Adrenal gland (tissue), 12 donors: ENCODE data around the gene WBP2. TPM values are rescaled to one million over a fixed set of nuclear protein-coding genes. Genes with fewer than 3 reads are reported as not detected.
"Not testable (repeated sequence)": the region's sequence is repeated elsewhere in the genome, so short reads cannot be mapped to it uniquely, and the experiment has no call there.

Experiments used
- DNase-seq, 7 donors: peaks; one replicate each; pipeline ENCODE4 v3.0.0-alpha.2; 2019 to 2020
- H3K27ac ChIP-seq, 5 donors: fragments of 200-600 bp; sonication (generic) in 4 of 5; 1 replicate in 3 of 5; 2 replicates in 2 of 5; pipeline versions ENCODE4 v1.5.1 to v1.8.0; 2016 to 2020; ENCODE audit warnings: mild to moderate bottlenecking in 1 of 5
- H3K27me3 ChIP-seq: fragments of 200-600 bp; 2 replicates; pipeline ENCODE4 v1.8.0; 2021
- H3K36me3 ChIP-seq, 2 donors: fragments of 200-600 bp; replicated peaks in 1 of 2; 1 replicate in 1 of 2; 2 replicates in 1 of 2; pipeline versions ENCODE4 v1.5.1 to v1.8.0; 2018 to 2022
- H3K4me1 ChIP-seq, 2 donors: fragments of 200-600 bp; replicated peaks in 1 of 2; 1 replicate in 1 of 2; 2 replicates in 1 of 2; pipeline versions ENCODE4 v1.5.1 to v1.8.0; 2018 to 2021
- H3K4me3 ChIP-seq, 4 donors: fragments of 200-600 bp; sonication (generic) in 3 of 4; one replicate each; pipeline ENCODE4 v1.5.1; 2016 to 2018
- H3K9me3 ChIP-seq, 3 donors: fragments of 200-600 bp; sonication (generic) in 1 of 3; replicated peaks in 1 of 3; 1 replicate in 2 of 3; 2 replicates in 1 of 3; pipeline versions ENCODE4 v1.5.1 to v1.8.0; 2016 to 2021
- POLR2A ChIP-seq, 2 donors: fragments of 450-650 bp; IDR thresholded peaks; one replicate each; pipeline ENCODE4 v1.6.1; 2017; ENCODE audit warnings: antibody characterized with exemption in 2 of 2, mild to moderate bottlenecking in 2 of 2, moderate library complexity in 1 of 2
- whole genome bisulfite sequencing, 4 donors: extraction: QIAGEN DNeasy Blood & Tissue Kit in 2 of 4; methylation state at CpG; one replicate each; pipeline versions ENCODE4 v1.1.5 to v1.1.7; 2013 to 2017; 5-methylcytosine and 5-hydroxymethylcytosine counted together
- intact Hi-C, 2 donors: fragments of 100-400 bp; cut with DNase I; formaldehyde crosslinking; loops; one replicate each; pipeline versions ENCODE4 v1.14.1 to v1.15.0; 2022 to 2023
- polyA plus RNA-seq, 3 donors: library from polyadenylated mRNA; stranded (reverse); fragments of 200-250 nt in 2 of 3; fragments of 350-450 nt in 1 of 3; fragmentation: Illumina TruSeq in 1 of 3; extraction: RNeasy Lipid Tissue Mini Kit (QIAGEN cat#74804) in 1 of 3; gene quantifications; one replicate each; pipeline ENCODE4 v1.2.3, GENCODE V29; 2013 to 2014
- total RNA-seq, 9 donors: library from RNA; depleted of rRNA in 4 of 9; stranded (reverse); fragments of >200 nt in 4 of 9; fragments of 120-200 nt in 1 of 9; fragmentation: NEBNext Ultra II Directional in 1 of 9; extraction: Animal tissue kit (Norgen Biotek cat#: 25700) in 1 of 9; gene quantifications; one replicate each; pipeline versions ENCODE4 v1.1.0 to v1.2.4, GENCODE V29; 2013 to 2023
- TF ChIP-seq, protein P1 (sequence below), 6 experiments: fragments of 450-650 bp in 4 of 6; fragments of 200-600 bp in 2 of 6; sonication (generic) in 1 of 6; IDR thresholded peaks; 1 replicate in 5 of 6; 2 replicates in 1 of 6; pipeline versions ENCODE4 v1.5.1 to v1.8.0; 2016 to 2021; ENCODE audit warnings: antibody characterized with exemption in 6 of 6, mild to moderate bottlenecking in 2 of 6, moderate library complexity in 1 of 6
- donor health status: healthy with polysubstance abuse.
- donor health status: Bipolar disorder and iron deficiency.
- donor health status: DM: yes; HTN: yes; CAD: no.
- donor health status: DM: no; HTN: no; CAD: no.
- donor health status: DM: no; HTN: no; CAD: no.
- donor health status: DM: yes; HTN: yes; CAD: no.

Gene WBP2
- total and polyA plus RNA-seq, 12 donors: 60.4 to 292 (median 223) TPM

DNA sequence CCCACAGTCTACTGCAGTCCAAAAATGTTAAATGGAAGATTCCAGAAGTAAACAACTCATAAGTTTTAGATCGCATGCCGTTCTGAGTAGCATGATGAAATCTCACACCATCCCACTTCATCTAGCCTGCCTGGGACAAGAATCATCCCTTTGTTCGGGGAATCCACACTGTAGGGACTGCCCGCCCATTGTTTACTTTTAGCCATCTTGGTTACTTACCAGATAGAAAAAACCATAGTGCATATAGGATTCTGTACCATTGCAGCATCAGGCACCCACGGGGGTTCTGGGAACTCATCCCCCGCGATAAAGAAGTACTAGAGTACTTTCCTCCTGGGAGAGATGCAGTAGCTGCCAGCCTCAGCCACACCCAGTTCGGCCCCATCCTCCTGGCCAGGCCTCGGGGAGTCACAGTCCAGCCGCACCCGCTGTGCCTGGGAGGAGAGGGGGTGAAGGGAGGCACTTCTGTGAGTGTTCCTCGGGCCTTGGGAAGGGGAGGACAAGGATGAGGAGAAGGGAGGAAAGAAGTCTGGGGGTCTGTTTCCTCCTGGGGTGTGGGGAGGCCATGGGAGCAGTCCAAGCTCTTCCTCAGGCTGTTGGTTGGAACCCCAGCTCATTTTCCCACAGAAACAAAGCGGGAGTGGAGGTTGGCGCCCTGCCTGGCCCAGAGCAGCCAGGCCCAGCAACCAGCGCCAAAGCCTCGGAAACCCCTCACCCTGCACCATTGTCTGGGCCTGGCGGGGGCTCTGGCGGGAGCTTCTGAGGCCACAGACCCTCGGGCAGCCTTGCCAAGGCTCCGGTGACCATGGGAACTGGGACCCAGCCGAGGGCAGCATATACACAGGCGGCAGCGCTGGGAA is 14.4 kb upstream of the WBP2 start:
- peaks cover 0 to 5% of the 10 kb centered on the region in 2 donors for H3K36me3 ChIP-seq
- no peak overlapping the region for H3K4me3 ChIP-seq
- H3K9me3 ChIP-seq: no peaks in the 10 kb centered on the region
- intact Hi-C loops: no loop called here
- peak overlapping the region in 3 of 5 donors; percentile 17 to 73 (median 21) for H3K27ac ChIP-seq
- TF ChIP-seq, protein P1, sequence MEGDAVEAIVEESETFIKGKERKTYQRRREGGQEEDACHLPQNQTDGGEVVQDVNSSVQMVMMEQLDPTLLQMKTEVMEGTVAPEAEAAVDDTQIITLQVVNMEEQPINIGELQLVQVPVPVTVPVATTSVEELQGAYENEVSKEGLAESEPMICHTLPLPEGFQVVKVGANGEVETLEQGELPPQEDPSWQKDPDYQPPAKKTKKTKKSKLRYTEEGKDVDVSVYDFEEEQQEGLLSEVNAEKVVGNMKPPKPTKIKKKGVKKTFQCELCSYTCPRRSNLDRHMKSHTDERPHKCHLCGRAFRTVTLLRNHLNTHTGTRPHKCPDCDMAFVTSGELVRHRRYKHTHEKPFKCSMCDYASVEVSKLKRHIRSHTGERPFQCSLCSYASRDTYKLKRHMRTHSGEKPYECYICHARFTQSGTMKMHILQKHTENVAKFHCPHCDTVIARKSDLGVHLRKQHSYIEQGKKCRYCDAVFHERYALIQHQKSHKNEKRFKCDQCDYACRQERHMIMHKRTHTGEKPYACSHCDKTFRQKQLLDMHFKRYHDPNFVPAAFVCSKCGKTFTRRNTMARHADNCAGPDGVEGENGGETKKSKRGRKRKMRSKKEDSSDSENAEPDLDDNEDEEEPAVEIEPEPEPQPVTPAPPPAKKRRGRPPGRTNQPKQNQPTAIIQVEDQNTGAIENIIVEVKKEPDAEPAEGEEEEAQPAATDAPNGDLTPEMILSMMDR (IDR thresholded peaks at IDR 0.05): no peak
- TF ChIP-seq POLR2A (IDR thresholded peaks at IDR 0.05): no peak
- 58 to 78% (median 71%) methylated on average over 21 to 23 of the region's 23 CpGs for WGBS, 4 donors
- no peaks in the 10 kb centered on the region for H3K27me3 ChIP-seq
- no peak for DNase-seq
- H3K4me1 ChIP-seq: peaks cover 12 to 16% of the 10 kb centered on the region in 2 donors

DNA sequence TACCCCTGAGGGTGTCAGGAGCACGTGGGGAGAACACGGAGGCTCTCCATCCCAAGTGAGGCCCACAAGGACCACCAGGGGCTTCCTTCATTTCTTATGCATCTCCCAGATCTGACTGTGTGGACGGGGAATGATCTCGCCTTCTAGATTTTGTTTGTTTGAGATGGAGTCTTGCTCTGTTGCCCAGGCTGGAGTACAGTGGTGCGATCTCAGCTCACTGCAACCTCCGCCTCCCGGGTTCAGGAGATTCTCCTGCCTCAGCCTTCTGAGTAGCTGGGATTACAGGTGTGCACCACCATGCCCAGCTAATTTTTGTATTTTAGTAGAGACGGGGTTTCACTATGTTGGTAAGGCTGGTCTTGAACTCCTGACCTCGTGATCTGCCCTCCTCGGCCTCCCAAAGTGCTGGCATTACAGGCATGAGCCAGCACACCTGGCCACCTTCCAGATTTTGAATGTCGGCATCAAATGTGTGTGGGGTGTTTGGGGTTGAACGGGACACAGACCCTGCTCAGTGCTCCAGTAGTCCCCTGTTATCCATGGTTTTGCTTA is 13.7 kb upstream of the WBP2 start:
- DNase-seq, H3K4me3 ChIP-seq, intact Hi-C loops, H3K9me3 ChIP-seq, H3K27me3 ChIP-seq, H3K36me3 ChIP-seq: not testable (repeated sequence)
- 83 to 86% (median 85%) methylated on average over 11 to 12 of the region's 12 CpGs for WGBS, 4 donors
- peak overlapping the region in 1 of 5 donors; percentile 73 for H3K27ac ChIP-seq
- H3K4me1 ChIP-seq: peaks cover 12 to 16% of the 10 kb centered on the region in 2 donors

DNA sequence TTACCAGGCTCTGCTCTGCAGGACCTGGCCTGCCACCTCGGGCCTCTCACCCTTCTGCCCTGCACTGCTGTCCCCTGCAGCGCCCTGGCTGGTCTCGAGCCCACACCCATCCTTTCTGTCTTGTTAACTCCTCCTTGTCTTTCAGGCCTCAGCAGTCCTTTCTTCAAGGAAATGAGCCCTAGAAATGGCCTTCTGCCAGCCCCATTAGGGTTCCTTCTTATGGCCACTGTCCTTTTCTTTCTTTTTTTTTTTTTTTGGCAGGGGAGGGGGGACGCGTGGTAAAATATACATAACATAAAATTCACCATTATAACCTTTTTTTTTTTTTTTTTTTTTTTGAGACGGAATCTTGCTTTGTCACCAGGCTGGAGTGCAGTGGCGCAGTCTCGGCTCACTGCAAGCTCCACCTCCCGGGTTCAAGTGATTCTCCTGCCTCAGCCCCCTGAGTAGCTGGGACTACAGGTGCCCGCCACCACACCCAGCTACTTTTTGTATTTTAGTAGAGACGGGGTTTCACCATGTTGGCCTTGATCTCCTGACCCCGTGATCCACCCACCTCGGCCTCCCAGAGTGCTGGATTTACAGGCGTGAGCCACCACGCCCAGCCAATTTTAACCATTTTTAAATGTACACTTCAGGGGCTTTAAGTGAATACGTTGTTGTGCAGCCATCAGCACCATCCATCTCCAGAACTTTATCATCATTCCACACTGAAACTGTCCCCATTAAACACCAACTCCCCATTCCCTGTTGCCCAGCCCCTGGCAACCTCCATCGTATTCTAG is 10.5 kb upstream of the WBP2 start:
- H3K27me3 ChIP-seq, H3K4me1 ChIP-seq, intact Hi-C loops, H3K27ac ChIP-seq, H3K36me3 ChIP-seq, H3K9me3 ChIP-seq, H3K4me3 ChIP-seq, DNase-seq: not testable (repeated sequence)
- WGBS, 4 donors: 78 to 81% (median 79%) methylated on average over 16 to 17 of the region's 17 CpGs

DNA sequence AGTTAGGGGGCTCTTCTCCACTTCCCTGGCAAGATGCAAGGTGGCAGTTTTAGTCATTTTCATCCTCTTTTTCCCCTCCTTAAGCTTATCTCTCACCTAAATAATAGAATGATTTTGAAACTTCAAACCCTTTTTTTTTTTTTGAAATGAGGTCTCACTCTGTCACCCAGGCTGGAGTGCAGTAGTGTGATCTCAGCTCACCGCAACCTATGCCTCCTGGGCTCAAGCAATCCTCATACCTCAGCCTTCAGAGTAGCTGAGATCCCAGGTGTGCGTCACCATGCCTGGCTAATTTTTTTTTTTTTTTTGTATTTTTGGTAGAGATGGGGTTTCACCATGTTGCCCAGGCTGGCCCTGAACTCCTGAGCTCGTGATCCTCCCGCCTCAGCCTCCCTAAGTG is 9.8 kb upstream of the WBP2 start:
- WGBS, 4 donors: 81 to 88% (median 86%) methylated on average over 4 of the region's 4 CpGs
- H3K9me3 ChIP-seq, H3K4me3 ChIP-seq, H3K4me1 ChIP-seq, DNase-seq, H3K36me3 ChIP-seq, intact Hi-C loops, H3K27me3 ChIP-seq: not testable (repeated sequence)
- H3K27ac ChIP-seq: peak overlapping the region in 1 of 5 donors; percentile 18

DNA sequence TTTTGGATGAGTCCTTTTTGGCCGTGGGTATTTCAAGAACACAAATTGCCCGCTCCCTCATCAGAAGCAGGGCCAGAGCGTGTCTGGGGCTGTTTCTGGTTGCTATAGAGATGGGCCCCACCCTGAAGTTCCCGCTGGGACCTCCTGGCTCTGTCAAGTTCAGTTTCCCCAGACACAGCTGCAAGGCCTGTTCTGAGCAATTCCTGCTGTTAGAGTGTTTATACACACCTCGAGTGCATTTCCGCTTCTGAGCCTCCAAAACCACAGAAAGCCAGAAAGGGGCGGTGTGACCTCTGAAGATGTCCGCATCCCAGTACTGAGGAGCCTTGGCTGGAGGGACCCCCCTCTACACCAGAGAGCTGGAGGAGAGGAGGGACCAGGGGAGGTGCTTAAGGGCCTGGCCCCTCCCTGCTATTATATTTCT is 9.3 kb upstream of the WBP2 start:
- H3K27ac ChIP-seq: peak overlapping the region in 1 of 5 donors; percentile 18
- no peaks in the 10 kb centered on the region for H3K36me3 ChIP-seq
- peak in 1 of 7 donors; percentile 38 for DNase-seq
- H3K9me3 ChIP-seq: no peaks in the 10 kb centered on the region
- TF ChIP-seq, protein P1 (IDR thresholded peaks at IDR 0.05): no peak
- no peak for TF ChIP-seq POLR2A (IDR thresholded peaks at IDR 0.05)
- no peaks in the 10 kb centered on the region for H3K4me1 ChIP-seq
- H3K27me3 ChIP-seq: no peaks in the 10 kb centered on the region
- no peak overlapping the region for H3K4me3 ChIP-seq
- WGBS, 4 donors: 52 to 70% (median 60%) methylated on average over 5 to 8 of the region's 8 CpGs
- intact Hi-C loops: no loop called here
